ENCODE data around the gene SKA3.
"Not testable (repeated sequence)": the region's sequence is repeated elsewhere in the genome, so short reads cannot be mapped to it uniquely, and the experiment has no call there.

Gene SKA3

GRCh38 chr13:21212138-21212775 is 35.9 kb upstream of the SKA3 start:
- DNase-seq (ENCODE audit: low spot score) = no peak
- TF ChIP-seq CTCF (IDR thresholded peaks at IDR 0.05; ENCODE audit: extremely low read depth, missing control alignments) = no peak

DNA sequence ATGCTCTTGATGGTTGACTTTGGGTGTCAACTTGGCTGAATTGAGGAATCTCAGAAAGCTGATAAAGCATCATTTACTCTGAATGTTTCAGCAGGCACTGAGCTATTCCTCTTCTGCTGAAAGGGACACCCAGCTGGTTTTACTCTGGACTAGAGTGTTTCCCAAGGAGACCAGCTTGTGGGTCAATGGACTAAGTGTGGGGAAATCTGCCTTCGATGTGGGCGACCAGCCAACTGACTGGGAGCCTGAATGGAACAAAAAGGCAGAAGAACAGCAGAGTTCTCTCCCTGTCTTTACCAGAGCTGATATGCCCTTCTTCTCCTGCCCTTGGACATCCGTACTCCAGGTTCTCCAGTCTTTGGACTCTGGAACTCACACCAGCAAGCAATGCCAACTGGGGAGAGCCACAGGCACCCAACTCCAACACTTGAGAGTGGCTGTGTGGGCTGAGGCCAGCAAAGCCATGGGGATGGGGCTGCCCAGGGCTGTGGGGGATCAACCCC is 32.4 kb upstream of the SKA3 start:
- no peak for DNase-seq (ENCODE audit: low spot score)
- no peak for TF ChIP-seq CTCF (IDR thresholded peaks at IDR 0.05; ENCODE audit: extremely low read depth, missing control alignments)

DNA sequence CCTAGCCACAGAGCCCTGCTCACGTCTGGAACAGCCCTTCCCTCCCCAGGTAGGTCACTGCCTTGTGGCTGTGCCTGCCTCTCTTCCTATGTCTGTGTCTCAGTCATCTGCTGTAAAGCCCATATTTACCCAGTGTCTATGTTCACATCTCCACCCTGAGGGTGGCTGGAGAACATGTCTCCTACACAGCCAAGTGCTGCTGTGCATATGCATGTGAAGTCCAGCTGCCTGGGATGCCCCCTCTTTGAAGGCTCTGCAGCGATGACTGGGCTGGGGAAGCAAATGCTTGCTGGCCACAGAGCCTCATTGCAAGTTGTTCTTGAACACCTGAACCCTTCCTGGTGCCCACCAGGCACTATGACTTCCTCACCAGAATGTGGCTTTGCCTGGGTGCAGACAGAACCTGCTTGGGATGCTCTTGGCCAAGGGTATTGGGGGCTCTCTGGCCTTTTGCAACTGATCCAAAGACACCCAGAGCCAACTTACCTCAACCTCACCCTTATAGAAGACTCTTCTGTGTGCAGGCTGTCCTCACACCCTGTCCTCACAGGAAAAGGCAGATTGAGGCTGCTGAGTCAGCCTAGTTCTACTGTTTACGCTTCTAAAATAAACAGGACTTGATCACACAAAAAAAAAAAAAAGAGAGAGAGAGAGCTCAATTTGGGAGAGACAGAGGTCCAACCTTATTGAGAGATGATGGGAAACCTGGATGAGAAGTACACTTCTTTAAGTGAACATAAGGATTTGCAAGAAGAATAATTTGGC is 26.6 kb upstream of the SKA3 start:
- TF ChIP-seq CTCF (IDR thresholded peaks at IDR 0.05; ENCODE audit: extremely low read depth, missing control alignments) = no peak
- DNase-seq (ENCODE audit: low spot score) = no peak

- not testable (repeated sequence) for DNase-seq (ENCODE audit: low spot score)
These were observed 25.3 kb upstream of the SKA3 start for GRCh38 chr13:21201456-21202190.

GRCh38 chr13:21198391-21198790 is 22.0 kb upstream of the SKA3 start:
- DNase-seq (ENCODE audit: low spot score) = not testable (repeated sequence)

DNA sequence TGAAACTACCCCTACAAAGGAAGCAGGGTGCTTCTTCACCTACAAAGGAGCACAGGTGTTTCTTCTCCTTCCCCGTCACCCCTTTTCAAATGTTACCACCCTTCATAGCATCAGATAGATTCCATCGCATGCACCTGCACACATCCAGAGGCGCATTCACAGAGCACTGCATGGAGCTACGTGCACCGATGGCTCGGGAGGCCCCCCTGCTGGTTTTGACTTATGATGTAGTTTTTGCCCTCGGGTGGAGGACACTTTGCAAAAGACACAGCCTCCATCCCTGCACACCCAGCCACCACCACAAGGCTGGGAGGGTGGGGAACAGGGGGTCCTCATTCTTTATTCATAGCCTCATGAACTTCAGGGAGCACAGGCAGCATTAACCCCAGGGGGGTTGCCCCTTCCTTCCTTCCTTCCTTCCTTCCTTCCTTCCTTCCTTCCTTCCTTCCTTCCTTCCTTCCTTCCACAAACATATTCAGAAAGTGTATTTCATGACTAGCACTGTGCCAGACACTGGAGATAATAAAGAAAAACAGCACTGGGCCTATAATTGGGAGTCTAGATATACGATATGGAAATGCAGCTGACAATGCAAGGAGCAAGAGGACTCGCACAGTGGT is 21.4 kb upstream of the SKA3 start:
- not testable (repeated sequence) for DNase-seq (ENCODE audit: low spot score)

DNA sequence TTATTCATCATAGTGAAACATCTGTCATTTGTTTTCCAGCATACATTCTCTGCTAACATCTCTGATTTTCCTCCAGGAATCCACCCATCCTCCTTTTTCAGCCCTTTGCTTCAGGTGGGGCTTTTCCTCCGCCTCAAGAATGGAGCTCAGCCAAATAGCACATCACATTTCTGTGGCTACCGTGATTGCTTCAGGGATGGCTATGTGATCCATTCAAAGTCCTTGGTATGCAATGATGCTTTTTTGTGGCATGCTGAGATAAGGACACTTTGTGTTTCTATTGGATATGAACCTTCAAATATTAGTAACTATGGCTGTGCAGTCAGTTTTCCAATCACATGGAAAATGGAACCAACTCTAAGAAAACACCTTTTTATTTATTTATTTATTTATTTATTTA is 18.4 kb upstream of the SKA3 start:
- not testable (repeated sequence) for DNase-seq (ENCODE audit: low spot score)

DNA sequence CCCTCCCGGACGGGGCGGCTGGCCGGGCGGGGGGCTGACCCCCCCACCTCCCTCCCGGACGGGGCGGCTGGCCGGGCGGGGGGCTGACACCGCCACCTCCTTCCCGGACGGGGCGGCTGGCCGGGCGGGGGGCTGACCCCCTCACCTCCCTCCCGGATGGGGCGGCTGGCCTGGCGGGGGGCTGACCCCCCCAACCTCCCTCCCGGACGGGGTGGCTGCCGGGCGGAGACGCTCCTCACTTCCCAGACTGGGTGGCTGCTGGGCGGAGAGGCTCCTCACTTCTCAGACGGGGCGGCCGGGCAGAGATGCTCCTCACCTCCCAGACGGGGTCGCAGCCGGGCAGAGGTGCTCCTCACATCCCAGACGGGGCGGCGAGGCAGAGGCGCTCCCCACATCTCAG is 10.1 kb upstream of the SKA3 start:
- not testable (repeated sequence) for DNase-seq (ENCODE audit: low spot score)

DNA sequence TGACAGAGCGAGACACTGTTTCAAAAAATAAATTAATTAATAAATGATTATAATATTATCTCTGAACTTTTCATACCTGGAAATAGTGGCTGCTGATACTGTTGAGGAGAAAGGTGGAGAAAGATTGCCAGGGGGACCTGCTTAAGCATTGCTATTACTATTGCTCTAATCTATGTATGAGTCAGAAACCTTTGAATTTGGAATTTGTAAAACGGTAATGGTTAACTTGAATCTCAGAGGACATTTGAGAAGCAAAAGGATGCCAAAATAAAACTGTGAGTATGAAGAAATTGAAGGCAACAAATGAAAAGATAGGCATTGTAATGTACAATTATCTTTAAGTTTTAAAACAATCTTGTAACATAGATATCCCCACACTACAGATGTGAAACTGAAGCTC is 5.3 kb upstream of the SKA3 start:
- DNase-seq (ENCODE audit: low spot score) = no peak
- no peak for TF ChIP-seq CTCF (IDR thresholded peaks at IDR 0.05; ENCODE audit: extremely low read depth, missing control alignments)

DNA sequence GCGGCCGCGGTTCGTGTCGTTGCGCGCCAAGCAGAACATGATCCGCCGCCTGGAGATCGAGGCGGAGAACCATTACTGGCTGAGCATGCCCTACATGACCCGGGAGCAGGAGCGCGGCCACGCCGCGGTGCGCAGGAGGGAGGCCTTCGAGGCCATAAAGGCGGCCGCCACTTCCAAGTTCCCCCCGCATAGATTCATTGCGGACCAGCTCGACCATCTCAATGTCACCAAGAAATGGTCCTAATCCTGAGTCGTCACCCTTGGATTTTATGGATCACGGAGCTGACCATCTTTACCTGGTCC is 581 bp upstream of the SKA3 start:
- no peak for TF ChIP-seq CTCF (IDR thresholded peaks at IDR 0.05; ENCODE audit: extremely low read depth, missing control alignments)
- no peak for DNase-seq (ENCODE audit: low spot score)

All from GM20000 (cell line).